Lung microvascular endothelial cell (primary cell): ENCODE measurements around the gene OR51B4. TPM values are rescaled to one million over a fixed set of nuclear protein-coding genes. Genes with fewer than 3 reads are reported as not detected.
A peak's percentile ranks its signal among the peaks of the same experiment; 100 is the strongest.
"Not testable (repeated sequence)": the region's sequence is repeated elsewhere in the genome, so short reads cannot be mapped to it uniquely, and the experiment has no call there.

ENCODE experiments used
- DNase-seq, 2 donors: peaks; one replicate each; pipeline versions ENCODE4 v3.0.0 to v3.0.0-alpha.2; 2010; ENCODE audit warnings: low read depth in 2 of 2
- total RNA-seq: library from RNA; depleted of rRNA; stranded (reverse); fragments of >200 nt; gene quantifications from 2 replicates; pipeline ENCODE4 v1.2.1, GENCODE V29; 2014

Gene OR51B4, protein sequence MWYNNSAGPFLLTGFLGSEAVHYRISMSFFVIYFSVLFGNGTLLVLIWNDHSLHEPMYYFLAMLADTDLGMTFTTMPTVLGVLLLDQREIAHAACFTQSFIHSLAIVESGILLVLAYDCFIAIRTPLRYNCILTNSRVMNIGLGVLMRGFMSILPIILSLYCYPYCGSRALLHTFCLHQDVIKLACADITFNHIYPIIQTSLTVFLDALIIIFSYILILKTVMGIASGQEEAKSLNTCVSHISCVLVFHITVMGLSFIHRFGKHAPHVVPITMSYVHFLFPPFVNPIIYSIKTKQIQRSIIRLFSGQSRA
- not detected in 2 replicates for total RNA-seq

DNA sequence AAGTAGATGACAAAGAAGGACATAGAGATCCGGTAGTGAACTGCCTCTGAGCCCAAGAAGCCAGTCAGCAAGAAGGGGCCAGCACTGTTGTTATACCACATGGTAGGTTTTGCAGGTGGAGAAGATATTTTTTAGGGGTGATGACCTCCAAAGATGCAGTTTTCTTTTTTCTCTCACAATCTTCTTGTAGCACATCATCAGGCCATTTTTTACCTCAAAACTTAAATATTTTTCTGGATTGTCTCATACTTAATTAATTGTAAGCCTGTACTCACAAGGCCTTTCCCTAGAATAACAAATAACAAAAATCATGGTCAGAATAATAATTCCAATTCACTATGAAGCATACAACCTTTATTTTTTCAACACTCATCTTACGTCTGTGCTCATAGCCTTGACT, at the start of gene OR51B4:
TSS of gene OR51B4 (minus strand) at position 101 of the 400 bp plus-strand sequence. CDS start at position 101, 0 bp downstream.
- no peak for DNase-seq

DNA sequence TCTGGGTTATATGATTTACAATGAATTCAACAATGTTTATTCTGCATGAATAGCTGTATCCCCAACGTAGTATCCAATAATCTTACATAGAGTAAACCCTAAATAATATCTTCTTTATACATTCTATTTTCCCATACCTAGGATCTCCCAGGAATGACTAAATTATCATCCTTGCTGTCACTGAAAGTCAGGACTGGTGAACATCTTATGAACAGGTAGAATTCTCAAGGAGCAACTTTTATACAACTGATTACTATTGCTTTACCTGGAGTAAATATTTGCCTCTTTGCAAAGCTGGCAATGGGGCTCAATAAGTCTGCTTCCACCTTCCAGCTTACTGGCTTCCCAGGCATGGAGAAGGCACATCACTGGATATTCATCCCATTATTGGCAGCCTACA, 49.5 kb upstream of the OR51B4 start, which contains the start of gene OR51B6:
TSS of gene OR51B6 (plus strand) at position 301 of the 400 bp plus-strand sequence. CDS start at position 301, 0 bp downstream.
- DNase-seq = no peak

DNA sequence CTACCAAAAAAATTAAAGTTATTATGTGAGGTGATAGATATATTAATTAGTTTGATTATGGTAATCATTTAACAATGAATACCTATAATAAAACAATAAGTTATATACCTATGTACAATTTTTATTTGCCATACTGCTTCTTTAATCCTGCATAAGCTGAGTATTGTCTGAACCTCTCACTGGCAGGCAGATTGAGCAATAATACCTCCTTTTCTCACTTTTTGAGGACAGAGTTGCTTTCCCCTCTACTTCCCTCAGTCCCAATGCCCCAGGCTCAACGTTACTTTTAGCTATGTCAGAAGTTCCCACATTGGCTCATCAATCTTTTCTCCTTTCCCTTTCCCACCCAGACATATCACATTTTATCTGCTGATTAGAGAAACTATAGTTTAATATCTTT, 47.8 kb upstream of the OR51B4 start:
- no peak for DNase-seq

DNA sequence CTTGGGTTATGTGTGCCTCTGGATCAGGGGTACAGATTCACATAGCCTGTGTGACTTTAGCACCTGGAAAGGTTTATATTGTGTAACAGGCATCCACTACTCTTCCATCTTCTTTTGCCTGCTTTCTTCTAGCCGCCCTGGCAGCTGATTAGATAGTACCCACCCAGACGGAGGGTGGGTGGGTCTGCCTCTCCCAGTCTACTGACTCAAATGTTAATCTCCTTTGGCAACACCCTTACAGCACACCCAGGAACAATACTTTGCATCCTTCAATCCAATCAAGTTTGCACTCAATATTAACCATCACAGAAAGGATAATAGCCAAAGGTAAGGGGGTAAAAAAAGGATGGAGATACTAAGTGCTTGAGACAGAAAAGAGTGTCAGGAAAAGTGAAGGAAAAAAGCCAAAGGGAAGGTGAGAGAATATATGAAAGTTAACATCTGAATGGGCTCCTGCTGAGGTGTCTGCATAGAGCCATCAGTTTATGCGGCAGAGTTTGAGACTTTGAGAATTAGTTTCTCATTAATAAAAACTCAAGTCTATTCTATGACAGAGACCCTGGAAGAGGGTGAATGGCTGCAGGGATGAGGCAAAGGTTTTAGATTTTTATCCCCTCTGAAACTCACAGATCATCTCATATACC, 46.9 kb upstream of the OR51B4 start:
- no peak for DNase-seq

DNA sequence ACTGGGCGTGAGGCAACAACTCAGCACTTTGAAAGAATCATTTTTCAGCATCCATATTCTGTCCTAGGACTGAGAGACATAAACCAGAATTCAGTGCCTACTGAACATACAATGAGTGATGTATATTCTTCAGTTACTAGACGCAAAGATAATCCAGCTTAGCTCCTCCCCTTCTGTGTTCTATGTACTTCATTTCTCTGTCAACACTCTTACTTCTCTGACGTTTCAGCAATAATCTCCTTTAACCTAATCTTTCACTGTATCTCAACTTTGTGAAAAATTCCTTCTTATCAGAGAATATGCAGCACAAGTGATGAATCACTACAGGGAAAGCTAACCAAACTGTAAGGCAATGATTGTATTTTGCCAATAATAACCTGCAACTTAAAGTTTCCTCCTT, 44.1 kb upstream of the OR51B4 start:
- DNase-seq = no peak

DNA sequence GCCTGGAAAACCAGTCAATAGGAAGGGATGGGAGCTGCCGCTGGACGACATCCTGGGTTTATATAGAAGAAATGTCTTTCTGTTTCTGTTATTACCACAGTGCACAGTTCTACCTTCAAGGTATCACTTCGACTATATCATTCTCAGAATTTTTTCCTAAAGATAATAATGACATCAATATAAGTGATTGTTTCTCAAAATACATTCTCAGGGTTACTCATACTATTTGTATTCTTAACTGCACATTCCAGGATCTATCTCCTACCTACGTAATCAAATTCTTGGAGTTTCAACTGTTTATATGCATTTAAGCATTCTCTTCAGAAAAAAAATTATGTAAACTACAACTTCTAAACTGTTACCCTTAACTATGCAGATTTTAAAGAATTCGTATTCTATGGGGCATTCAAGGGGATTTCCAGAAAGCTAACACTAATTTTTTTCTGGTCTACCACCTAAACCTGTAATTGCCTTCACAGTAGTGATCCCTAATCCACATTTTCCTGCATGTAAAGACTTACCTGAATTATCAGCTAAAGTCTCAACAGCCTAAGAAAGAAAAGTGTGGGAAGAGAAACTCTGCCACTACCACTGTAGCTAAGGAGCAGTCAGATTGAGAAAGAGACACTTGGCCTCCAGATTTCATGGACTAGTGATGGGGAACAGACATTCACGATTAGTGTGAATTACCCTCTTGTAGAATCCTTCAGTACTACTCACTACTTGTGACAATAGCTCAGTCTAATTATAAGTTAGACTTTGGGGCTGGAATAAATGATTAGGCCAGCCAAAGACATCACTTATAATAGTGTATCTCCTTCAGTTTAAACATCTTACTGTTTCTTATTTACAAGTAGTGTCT, 42.0 kb upstream of the OR51B4 start, which contains the start of gene OR51B5:
TSS of gene OR51B5 (minus strand) at position 51 of the 862 bp plus-strand sequence. CDS start at position 51, 0 bp downstream.
- DNase-seq = no peak

DNA sequence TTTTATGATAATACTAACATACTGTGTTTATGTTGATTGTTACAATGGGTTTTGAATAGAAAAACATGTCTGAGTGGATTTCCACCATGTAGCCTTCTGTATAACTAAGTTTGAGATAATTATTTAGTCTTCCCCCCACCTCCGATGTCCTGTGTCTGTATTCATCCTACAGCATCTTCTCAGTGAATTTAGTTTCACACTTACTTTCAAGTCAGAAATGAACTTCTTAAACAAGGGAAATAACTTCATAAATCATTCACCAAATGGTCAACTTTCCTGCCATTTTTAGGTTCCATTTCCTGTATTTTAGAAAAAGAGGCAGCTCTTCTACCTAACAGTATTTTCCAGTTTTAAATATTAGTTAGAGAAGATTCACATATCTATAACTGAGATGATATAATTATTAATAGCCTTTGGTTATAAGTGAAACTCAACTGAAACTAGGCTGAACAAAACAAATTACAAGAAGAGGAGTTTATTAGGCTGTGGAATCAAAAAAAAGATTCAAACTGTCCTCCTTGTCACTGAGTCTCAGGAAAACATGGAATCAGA, 38.1 kb upstream of the OR51B4 start:
- no peak for DNase-seq

DNA sequence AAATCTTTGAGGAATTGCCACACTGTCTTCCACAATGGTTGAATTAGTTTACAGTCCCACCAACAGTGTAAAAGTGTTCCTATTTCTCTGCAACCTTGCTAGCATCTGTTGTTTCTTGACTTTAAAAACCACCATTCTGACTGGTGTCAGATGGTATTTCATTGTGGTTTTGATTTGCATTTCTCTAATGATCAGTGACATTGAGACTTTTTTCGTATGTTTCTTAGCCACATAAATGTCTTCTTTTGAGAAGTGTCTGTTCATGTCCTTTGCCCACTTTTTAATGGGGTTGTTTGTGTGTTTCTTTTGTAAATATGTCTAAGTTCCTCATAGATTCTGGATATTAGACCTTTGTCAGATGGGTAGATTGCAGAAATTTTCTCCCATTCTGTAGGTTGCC, 35.5 kb upstream of the OR51B4 start:
- DNase-seq = not testable (repeated sequence)

DNA sequence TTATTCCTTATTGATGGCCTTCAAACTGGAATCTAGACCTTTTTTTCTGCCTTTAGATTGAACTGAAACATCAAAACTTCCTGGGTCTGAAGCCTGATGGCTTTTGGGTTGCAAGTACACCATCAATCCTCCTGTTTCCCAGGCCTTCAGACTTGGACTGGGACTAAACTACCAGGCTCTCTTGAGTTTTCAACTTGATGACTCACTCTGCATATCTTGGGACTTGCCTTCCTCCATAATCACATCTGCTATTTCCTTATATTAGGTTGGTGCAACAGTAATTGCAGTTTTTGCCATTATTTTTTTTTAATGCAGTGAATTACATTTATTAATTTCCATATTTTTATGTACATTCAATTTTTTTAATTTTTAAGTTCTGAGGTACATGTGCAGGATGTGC, 34.6 kb upstream of the OR51B4 start:
- peak in 1 of 2 donors; percentile 27 for DNase-seq

DNA sequence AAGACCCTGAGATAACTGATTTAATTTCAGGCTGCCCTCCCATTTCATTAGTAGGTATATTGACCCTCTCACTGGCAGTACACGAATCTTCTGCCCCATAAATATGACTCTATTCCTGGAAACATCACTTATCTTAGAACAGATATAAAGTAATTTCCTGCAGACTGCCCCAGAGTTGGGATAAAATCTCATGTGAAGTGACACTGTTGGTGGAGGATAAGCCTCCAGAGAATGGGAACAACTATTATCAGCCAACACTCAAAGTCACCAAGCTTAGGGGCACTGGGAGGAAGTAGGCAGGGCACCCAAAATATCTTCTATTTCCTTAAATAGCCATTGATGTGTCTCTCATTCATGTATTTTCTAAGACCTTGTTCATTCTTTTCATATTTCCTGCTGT, 33.4 kb upstream of the OR51B4 start:
- no peak for DNase-seq

DNA sequence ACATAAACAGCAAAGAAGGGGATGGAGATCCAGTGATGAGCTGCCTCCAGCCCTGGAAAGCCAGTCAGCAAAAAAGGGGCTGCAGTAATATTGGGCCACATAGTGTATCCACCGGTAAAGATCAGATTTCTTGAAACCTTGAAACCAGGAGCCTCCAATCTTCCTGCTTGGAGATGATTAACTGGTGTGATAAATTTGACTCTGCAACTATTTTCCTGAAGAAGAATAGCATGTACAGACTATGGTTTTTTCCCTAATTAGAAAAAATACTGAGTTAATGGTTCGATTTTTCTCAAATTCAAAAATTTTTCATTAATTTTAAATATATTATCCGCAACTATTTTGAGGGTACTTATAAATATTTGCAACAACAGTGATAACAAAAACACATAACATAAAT, 22.5 kb upstream of the OR51B4 start, which contains the start of gene OR51B2:
TSS of gene OR51B2 (minus strand) at position 101 of the 400 bp plus-strand sequence. CDS start at position 101, 0 bp downstream.
- no peak for DNase-seq

DNA sequence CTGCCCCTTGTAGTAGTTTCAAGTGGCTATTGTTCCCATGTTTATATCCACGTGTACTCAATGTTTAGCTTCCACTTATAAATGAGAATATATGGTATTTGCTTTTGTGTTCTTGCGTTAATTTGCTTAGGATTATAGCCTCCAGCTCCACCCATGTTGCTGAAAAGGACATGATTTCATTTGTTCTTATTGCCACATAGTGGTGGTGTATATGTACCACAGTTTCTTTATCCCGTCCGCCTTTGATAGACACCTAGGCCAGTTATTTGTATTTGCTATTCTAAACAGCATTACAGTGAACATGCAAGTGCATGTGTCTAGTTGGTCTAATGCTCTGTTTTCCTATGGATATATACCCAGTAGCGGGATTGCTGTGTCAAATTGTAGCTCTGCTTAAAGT, 15.5 kb upstream of the OR51B4 start:
- DNase-seq = no peak

DNA sequence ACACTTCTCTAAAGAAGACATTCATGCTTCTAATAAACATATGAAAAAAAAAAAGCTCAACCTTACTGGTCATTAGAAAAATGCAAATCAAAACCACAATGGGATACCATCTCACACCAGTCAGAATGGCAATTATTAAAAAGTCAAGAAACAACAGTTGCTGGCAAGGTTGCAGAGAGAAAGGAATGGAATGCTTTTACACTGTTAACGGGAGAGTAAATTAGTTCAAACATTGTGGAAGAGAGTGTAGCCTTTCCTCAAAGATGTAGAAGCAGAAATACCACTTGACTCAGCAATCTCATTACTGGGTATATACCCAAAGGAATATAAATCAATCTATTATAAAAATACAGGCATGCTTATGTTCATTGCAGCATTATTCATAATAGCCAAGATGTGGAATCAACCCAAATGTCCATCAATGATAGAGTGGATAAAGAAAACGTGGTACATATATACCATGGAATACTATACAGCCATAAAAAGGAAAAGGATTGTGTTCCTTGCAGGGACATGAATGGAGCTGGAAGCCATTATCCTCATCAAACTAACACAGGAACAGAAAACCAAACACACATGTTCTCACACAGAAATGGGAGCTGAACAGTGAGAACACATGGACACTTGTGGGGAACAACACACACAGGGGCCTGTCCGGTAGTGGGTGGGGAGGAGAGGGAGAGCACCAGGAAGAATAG, 11.7 kb upstream of the OR51B4 start:
- DNase-seq = not testable (repeated sequence)

DNA sequence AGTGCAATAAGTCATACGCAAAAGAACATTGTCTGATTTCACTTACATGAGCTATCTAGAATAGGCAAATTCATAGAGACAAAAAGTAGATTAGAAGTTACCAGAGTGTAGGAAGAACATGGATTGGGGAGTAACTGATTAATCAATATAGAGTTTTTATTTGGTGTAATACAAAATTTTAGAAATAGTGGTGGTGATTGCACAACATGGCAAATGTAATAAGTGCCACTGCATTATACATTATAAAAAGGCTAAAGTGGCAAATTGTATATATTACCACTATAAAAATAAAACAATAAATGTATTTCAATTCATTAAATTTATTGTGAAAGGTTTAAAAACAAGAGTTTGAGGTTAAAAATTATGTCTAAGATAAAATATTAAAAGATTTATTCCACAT, 8.7 kb upstream of the OR51B4 start:
- DNase-seq = no peak

DNA sequence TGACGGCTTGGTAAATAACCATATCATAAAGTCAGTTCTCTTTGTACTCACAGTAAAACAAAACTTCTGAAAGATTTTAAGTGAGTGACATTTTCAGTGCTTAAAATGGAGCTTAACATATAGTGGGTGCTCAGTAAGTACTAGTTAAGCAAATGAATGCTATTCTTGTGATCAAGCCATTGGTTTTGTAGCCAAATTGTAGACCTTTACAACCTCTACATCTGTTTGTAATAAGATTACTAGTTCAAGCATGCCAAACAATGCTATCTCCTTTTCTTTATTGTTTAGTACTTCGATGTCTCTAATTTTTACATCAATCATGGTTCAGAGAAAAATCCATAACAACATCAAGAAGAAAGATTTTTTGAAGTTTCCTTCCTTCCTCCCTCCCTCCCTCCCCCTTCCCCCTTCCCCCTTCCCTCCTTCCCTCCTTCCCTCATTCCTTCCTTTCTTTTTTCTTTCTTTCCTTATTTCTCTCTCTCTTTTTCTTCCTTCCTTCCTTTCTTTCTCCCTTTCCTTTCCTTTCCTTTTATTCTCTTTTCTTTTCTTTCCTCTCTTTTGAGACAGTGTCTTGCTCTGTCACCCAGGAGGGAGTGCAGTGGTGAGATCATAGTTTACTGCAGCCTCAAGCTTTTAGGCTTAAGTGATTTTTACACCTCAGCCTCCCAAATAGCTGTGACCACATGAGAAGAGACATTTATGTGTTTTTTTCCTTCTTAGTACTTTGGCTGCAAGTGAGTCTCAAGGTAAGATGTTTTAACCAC, 5.7 kb upstream of the OR51B4 start:
- DNase-seq = no peak

DNA sequence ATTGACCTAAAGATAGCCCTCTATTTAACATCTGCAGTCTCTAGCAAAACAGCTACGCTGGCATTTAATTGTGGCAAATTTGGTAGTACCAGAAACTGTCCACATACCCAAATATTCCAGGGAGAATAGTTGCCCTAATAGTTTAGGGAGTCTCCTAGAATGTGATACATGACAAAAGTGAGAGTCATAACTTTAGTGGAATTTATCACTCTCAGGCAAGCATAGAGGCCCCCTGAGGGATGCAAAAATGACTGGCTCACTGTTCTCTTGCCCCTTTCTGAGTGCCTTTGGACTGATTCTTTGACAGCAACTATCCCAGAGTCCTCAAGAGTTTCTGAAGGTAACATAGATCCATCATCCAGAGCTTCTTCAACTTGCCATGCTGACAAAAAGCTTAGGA, 2.3 kb upstream of the OR51B4 start:
- no peak for DNase-seq

DNA sequence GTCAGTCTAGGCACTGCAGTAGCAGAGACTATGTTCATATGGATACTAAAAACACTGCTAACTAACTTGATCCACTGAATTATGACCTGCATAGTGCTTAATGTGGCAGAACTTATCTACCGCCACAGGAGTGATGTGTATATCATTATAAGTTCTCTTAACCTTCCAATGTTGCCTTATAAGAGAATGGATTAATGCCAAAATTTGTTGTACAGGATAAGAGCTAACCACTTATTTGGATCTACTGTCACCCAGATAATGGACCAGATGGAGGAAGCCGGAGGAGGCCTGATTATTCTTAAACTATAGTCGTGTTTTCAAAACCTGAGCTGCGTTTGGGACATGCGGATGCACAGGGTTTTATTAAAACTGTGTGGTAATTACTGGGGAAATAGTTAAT, 1.9 kb upstream of the OR51B4 start:
- no peak for DNase-seq

DNA sequence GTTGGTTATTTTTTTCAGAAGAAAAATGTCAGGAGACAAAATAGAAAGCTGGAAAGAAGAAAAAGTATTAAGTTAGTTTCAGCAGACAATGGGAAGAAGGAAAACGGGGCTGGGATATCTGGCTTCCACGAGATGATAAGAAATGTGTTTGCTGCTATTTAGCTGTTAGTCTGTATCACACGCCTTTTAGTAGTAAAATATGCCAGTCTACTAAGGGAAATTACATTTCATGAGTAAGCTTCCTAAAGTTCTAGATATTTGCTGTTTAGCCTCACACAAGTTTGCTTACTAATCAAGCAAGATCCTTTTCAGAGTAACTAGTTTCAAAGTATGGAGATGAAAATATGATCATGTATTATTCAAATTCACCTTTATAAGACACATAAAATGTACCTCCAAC, 1.5 kb downstream of the OR51B4 start:
- peak in 1 of 2 donors; percentile 54 for DNase-seq

DNA sequence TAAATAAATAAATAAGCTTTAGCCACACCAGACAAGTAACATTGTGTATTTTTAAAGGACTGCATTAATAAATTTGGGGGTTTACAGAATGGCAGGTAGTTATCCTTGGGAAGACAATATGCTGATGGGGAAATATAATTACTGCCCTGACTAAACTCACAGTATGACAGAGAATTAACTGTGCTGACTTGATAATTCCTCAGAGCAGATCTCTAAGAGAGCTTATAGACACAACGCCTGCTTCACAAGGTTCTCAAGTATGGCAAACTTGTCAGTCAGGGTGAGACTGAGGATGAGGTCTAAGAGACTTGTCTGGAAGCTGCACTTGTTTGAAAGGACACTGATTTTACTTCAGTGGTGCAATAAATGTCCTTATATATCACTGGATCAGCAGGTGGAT, 3.3 kb downstream of the OR51B4 start:
- DNase-seq = no peak

DNA sequence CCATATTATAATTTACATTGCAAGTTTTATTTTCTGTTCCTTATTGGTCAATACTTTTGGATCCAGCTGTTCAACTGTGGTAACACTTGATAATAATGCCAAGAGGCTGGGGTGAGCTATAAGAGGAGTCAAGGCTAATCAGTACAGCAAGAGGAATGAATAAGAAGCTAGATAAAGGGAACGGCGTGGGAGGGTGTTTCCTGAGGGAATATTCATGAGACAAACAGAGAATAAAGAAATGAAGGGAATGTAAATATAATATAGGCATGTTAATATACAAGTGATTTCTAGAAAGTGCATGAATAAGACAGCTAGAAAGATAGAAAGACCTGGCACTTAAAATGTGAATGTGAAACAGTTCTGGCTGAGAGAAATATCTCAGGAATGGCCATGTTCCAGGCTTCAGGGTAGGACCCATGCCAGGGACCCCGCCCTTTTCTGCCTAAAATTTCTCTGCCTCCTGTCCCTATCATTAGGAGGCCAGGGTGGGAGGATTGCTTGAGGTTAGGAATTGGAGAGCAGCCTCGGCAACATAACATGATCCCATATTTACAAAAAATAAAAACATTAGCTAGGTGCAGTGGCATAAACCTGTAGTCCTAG, 3.9 kb downstream of the OR51B4 start:
- no peak for DNase-seq
